ENCODE results near the gene HSD17B1.

GRCh38 chr17:42563543-42563942 is 10.8 kb downstream of the HSD17B1 start:
- no peak for TF ChIP-seq CTCF (IDR thresholded peaks at IDR 0.05)
- no peak for TF ChIP-seq POLR2A (IDR thresholded peaks at IDR 0.05)

Data from sigmoid colon (tissue), 3 donors.